Stimulated activated CD8-positive, alpha-beta memory T cell treated with anti-CD3 and anti-CD28 coated beads, Interleukin-12 subunit alpha, Interleukin-12 subunit beta, amount 100 ng/mL, for 1 hour (primary cell): Measurements from ENCODE around the gene TENM4.

Experiments
- DNase-seq: peaks from one replicate; pipeline ENCODE4 v3.0.0-alpha.2; 2020; ENCODE audit warnings: low read depth

The TENM4 gene

DNA sequence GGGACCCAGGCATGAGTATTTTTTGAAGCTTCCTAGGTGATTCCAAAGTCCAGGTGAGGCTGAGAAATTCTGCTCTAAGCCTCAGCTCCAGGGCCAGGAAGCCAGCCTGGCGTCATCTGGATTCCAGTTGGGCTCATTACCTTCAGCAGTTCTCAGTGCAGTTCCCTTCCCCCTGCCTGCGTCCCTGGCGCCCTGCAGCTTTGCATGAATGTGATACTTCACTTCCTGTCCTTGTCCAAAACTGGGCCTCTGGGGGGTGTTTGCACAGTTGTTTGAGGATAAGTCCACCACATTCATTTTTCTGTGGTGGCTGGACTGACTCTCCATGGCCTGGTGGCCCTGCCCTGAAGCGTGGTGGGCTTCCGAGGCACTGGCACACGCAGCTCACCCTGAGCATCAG is 98.1 kb downstream of the TENM4 start:
- no peak for DNase-seq

DNA sequence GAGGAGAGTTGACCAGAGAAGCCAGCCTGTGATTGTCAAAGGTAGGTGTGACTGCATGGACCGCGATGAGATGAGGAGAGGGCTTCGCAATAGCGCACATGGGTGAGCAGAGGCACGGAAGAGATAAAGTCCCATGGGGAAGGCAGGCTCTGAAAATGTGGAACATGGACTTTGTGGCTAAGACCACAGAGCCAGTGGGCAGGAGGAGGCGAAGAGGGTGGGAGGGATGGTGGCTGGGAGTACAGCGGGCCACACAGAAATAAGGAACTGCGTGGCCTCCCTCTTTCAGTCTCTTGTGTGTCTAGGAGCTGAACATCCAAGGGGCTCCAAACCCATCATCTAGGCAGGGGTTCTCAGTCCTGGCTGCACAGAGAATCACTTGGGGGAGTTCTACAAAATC is 98.6 kb downstream of the TENM4 start:
- no peak for DNase-seq

DNA sequence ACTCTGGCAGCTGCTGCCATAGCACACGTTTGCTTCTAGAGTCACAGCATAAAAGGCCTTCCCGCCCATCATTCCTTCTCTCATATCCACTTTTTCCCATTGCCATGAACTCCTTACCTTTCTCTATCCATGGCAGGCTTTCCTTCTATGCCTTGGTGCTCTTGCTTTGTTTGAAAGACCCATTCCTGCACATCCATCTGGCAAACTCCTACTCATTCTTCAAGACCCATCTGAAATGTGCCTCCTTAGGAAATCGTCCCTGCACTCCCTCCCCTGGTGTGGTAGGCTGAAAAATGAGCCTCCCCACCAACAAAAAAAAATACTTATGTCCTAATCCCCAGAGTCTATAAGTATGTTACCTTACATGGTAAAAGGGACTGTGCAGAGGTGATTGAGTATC is 100.3 kb downstream of the TENM4 start:
- no peak for DNase-seq

DNA sequence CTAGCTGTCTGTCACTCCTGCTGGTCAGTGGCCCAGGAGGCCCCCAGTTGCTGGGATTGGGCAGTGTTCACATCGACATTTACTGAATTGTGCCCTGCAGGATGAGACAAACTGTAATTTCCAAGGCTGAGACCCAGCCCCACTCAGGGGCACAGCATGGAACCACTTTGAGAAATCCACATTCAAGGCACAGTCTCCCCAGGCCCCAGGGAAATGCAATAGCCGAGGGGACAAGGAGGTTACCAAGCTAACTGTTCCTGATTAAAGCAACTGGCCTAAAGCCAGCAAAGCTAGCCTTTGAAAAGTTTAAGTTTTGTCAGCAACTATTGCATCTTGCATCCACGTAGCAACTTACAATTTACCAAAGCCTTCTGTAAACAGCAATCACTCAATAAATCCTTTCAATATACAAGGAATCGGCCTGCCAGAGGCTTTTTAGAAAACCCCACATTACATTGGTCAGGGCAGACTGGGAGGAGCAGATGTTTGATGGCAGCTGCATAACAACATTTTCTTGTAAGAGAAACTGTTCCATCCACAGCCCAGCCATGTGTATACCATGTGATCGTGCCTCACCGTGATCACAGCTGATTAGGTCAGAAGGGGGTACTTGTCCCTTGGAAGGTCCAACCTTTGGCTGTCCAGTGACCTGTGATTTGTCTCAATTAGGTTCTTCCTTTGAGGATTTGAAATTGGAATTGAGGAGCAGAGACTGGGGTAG is 103.9 kb downstream of the TENM4 start:
- DNase-seq = no peak

DNA sequence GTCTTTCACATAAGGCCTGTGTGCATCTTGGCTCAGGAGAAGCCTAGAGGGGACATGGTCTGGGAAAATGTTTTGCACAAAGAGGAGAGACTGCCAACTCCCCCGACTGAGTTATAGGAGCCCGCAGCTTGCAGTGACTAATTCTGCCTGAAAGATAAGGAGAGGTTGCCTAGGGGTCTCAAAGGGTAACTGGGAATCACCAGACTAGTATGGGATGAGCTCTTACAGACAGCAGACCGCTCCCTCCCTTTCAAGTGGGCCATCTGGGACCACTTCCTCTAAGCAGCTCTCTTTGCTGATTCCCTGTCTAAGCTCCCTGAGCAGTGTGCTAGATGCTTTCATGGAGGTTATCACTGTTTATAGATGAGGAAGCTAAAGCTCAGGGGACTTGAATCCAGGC is 105.1 kb downstream of the TENM4 start:
- DNase-seq = no peak

DNA sequence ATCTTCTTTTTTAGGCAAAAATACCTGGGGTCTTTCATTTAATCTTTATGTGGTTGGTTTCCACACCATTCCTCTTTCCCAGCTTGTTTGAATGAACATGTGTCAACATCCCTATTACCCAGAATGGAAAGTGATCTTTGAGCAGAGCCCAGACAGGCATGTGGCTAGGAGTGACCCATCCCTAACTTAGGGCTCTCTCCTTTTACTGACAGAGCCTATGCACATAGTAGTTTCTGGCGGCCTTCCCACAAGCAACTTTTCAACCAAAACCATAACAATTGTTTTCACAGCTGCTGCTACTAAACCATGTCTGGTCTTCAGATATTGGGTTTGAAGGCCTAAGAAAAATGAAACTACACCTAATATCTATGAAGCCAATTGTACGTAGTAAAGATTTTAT is 107.5 kb downstream of the TENM4 start:
- DNase-seq = no peak

DNA sequence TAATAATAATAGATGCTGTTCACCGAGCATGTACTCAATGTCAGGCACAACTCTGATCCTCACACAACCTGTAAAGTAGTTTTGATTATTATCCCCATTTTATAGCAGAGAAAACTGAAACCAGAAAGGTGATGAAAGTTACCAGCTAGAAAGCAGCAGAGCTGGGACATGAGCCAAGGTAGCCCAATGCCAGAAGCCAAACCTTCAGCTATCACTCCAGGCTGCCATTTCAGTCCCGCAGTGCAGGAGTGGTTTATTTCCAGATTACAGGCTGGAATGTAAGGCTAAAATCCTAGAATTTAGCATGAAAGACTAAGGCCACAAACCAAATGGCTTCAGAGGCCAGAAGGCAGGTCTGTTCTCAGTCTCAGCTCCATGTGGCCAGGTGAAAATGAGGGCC is 108.8 kb downstream of the TENM4 start:
- no peak for DNase-seq

DNA sequence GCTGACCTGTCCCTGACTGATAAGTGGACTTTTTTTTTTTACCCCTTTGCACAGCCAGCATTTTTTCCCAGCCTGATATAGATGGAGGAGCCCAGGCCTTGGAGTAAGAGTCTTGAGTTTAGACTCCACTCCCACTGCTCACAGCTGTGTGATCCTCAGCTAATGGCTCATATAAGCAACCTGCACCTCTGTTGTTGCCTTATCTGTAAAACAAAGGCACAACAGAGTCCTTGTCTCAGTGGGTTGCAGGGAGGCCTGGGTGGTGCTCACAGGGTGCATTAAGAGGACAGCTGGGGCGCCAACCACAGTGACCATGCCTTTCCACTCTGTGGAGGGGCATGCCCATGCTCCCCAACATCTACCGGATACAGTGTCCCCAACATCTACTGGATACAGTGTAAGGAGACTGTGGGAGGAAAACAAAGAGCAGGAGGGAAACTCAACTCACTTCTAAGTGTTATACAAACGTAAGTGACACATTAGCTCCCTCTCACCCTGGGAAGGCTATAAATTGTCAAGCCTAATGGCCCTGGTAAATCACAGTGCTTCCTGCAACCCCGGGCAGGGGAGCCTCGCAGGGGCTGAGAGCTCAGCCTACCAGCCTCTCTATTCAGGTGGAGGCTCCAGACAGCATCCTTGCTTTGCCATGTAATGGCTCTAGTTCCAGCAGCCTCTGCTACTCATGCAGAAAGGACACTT is 109.5 kb downstream of the TENM4 start:
- no peak for DNase-seq

DNA sequence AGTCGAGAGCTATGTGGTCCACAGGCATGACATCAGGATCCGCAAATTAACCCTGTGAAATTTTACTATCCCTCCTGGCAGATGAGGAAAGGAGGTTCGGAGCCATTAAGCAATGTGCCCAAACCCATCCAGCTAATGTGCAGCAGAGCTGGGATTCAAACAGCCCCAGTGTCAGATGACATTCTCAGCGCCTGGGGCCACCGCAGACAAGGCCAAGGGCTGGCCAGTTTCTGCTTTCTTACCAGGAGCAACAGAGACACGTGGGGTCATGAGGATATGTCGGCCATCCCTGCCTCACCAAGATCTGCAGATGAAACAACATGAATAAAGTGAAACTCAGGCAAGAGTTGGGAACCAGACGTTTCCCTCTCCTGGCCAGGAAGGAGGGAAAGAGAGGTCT is 110.2 kb downstream of the TENM4 start:
- no peak for DNase-seq

DNA sequence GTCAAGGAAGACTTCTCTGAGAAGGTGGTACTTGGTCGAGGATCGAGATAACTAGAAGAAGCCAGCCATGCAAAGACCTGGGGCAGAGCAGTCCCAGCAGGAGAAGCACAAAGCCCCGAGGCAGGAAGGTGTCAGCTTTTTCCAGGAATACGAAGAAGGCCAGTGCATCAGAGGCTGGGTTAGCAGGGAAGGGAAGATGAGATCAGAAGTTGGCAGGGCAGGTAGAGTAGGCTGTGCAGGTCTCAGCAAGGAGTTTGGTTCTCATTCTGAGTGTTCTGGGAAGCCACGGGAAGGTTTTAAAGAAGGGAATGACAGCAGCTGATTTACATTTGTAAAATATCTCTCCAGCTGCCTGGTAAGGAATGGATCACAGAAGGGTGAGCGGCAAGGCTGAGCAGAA is 111.3 kb downstream of the TENM4 start:
- no peak for DNase-seq

DNA sequence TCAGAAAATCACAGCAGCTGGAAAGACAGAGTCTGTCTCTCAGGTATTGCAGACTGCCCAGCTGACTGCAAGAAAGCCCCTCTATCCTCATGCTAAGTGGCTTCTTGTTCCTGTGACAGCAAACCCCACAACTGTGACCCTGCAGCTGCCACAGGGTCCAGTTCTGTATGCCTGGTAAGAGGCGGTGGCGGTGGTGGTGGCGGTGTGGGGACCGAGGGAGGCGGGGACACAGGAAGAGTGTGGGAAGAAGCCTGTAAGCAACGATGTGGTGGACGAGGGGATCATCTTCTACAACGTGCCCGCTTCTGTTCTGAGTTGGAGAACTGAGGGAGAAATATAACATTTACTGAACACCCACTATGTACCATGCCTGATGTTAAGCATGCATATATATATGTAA is 112.4 kb downstream of the TENM4 start:
- no peak for DNase-seq

DNA sequence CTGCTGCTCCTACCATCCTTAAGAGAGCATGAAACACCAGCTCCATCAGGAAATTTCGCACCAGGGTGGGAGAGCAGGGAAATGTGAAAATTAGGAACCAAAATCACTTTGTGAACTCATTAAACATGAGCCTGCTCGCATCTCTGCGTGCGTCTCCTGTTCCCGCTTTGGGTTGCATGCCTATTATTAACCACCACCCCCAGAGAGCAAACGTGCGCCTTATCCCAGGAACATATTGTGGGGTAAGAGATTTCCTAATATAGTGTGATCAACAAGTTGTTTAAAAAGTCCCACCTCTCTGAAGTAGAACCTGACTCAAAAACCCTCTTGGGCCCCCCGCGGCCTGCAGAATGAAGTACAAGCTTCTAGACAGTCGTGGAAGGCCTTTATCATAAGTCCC is 115.0 kb downstream of the TENM4 start:
- DNase-seq = no peak

DNA sequence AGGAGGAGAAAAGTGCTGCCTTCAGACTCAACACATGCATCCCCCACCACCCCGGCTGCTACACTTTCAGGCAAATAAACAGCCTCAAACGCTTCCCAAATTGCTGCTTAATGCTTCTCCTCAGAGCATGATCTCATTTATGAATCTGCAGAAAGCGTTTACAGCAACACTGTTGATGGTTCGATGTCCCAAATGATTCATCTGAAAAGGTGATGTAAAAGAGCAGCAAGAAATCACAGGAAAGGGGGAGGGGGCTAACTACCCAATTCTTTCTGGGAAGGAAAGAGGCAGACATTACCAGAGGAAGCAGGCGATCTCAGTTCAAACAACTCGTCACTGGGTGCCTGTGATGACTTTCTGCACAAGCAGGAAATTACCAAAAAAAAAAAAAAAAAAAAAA is 119.6 kb downstream of the TENM4 start:
- no peak for DNase-seq

DNA sequence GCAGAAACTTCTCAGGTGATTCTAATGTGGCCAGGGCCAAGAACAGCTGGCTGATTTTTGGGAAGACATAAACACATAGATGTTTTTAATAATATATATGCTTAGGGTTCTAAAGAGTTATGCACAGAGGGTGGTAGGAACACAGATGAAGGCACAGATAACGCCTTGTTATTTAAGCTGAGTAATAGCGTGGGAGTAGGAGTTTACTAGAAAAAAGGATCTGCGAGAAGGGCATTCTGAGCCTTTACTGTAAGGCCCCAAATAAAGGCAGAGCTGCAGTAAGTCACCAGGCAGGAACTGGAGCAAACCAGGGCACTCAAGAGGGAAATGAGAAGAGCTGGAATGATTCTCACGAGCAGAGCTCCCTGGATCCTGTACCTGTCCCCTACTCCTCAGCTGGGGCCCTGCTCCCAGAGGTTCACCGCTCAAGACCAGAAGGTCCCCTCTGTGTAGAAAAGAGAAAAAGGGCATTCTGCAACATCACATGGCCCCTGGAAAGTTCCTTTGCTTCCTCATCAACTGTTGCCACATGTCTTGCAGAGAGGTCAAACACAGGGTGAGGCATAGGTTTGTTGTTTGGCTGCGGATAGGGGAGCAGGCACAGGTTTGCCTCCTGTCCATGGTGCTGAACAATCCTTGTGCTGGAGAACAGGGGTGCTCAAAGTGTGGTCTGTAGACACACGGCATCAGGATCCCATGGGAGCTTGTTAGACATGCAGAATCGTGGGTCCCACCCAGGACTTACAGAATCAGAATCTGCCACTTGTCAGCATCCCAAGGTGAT is 125.7 kb downstream of the TENM4 start:
- no peak for DNase-seq

DNA sequence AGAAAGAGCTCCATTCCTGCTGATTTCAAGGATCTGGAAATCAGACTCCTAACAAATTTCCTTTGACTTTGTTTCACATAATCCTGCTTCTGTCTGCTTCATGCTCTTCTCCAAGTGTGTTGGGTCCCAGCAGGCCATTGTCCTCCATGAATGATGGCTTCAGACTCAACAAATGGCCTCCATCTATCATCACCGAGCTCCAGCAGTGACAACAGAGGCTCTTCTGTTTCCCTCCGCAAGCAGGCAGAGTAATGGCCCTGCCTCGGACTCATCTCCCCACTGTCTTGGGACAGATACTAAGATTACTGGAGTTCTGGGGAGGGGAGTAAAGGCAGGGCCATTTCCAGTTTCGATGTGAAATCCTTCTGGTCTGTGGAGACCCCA is 127.3 kb downstream of the TENM4 start:
- DNase-seq = no peak

DNA sequence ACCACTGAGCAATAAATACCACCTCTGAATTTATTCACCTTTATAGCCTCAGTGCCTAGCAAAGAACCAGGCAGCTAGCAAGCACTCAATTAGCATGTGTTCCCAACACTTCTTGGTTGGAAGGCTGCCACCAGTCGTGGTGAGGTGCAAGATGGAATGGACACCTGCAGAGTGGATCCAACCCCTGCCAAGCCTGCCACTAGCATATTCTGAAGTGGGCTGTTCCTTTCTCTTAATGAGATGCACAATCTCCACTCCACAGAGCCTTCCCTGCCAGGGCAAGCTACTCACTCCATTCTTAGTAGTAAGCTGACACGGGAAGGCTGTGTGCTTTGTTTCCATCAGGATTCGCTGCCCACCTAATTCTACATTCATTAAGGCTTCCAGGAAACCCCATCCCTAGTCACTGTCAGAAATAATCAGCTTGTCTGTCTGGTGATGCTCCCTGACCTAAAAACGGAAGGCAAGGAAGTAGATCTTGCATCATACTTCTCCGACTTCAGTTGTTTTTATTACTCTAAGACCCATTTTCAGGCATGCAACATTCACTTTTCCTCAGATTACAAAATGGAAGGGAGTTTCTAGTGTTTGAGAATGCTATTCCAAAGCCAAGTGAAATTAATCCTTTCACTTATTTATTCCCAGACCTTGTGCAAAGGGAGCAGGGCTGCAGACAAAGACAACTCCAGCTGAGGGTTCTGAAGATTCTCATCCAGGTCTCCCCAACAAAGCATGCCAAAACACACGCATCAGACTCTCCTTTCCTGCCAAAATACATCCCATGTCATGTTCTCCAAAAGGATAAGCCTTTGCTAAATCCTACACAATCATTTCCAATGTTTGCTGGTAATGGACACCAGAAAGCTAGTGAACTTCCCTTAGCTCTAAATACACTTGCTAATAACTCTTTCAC is 128.0 kb downstream of the TENM4 start:
- DNase-seq = no peak

DNA sequence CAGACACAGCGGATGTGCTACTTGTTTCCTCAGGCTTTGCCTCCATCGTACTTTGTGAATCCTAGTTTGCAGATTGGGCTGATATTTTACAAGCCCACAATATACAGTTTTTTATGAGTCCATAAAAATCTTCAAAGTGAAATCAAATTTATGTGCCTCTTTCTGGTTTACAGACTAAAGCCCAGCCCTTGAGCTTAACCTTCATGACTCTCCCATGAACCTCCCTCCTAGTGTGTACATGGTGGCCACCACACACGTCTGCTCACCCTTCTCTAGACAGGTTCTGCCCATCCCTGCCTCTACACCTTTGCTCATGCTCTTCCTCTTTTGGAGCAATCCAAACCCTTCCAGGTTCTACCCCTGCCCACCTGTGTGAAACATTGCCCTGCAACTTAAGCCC is 129.4 kb downstream of the TENM4 start:
- DNase-seq = no peak

DNA sequence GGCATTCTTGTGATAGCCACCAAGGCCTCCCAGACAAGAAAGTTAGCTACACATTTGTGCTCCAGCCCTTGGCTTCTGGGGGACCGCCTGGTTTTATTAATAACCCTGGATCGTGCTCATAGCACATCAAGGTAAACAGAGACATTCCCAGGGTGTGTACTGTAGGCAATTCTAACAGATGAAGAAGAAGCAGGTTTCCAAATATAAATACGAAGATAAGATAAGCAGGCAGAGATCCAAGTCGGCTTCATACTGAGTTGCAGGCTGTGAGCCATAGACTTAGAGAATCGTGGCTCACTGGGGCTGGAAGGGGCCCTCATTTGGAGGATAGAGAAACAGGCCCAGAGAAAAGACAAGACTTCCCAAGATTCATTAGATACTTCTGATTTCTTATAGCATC is 131.4 kb downstream of the TENM4 start:
- no peak for DNase-seq

DNA sequence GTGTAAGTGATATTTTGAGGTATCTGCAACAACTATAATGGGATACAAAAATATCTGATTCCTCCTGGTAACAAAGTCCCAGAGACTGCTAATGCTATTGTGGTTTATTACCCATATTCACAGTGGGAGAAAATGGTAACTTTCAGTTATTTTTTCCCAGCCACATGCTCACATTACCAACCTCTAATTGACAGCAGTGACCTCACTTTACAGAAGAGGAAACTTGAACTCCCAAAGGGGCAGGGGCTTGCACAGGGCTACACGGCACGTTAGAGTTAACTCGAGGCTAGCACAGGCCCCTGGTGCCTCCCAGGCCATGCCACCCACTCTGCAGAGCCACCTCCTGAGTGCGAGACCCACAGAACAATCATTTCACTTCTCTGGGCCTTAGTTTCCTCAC is 132.4 kb downstream of the TENM4 start:
- DNase-seq = no peak

DNA sequence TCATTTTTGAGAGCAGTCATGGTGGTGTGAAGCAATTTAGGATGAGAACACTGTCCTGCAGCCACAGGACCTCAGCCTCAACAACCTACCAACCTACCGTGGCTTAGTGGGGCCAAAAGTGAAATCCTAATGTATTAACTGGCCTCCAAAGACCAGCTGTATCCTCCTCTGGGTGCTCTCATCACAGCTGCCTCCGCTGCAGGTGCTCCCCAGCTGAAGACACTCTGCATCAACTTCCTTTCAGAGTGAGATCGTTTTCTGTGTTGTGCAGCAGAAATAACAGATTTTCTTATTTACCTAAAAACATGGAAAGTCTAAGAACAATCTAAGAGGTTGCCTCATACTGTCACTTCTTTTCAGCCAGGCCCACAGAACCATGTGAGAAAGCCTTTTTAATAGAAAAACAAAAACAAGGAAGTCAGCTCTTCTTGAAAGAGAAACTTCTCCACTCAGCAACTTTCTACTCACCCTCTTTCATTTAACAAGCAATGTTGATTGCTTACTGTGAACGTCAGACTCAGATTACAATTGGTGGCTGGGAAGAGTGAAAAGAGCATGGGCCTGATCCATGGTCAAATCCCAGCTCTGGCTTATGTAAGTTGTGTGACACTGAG is 136.1 kb downstream of the TENM4 start:
- no peak for DNase-seq

DNA sequence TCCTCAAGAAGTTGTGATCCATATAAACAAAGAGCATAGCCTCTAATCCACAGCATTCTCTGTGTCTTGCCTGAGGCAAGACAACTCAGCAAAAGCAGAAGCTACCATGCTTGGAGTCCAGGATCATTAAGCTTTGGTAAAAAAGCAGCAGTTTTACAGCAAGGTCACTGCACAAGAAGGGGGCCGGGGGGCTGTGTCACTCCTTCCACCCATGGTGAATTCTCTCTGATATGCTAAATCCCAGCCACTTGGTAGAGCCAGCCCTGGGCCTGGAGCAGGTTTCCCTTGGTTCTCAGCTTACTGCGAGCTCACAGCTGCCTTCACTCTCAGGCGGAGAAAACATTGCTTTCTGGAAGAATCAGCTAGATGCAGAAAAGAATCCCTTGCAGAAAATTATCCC is 144.7 kb downstream of the TENM4 start:
- DNase-seq = no peak
